HepG2 (cell line): Measurements from ENCODE around the gene PTPRD. TPM values are rescaled to one million over a fixed set of nuclear protein-coding genes. Genes with fewer than 3 reads are reported as not detected.

Experiments
- ATAC-seq: fragments of 200-7000 bp; cut with Tn5 transposase; 3 replicates; pipeline ENCODE4 v1.9.1; 2020; ENCODE audit warnings: mild to moderate bottlenecking, moderate library complexity
- BruUV-seq: library from RNA; stranded (reverse); fragments of 400-500 nt; replicated peaks from 2 replicates; lab custom pipeline; 2021; lab: Mats Ljungman, UMichigan
- CTCF ChIA-PET: fragments of 300-600 bp; formaldehyde crosslinking; extraction: SDS; loops from one replicate; lab custom pipeline; 2021; ENCODE audit warnings: low total read pairs, inconsistent platforms, low intra/inter-chr PET ratio; lab: Yijun Ruan, JAX
- POLR2A ChIA-PET: fragments of 350-600 bp; sonication (Branson Sonifier 250); formaldehyde crosslinking; loops from one replicate; lab custom pipeline; 2020; ENCODE audit warnings: antibody characterized with exemption, inconsistent platforms; lab: Yijun Ruan, JAX
- DNase-seq: peaks from one replicate; pipeline ENCODE4 v3.0.0-alpha.2; 2015; ENCODE audit warnings: low spot score
- FAIRE-seq: peaks from 3 replicates; lab custom pipeline; 2011; peaks lifted over from hg19 to GRCh38; lab: Jason Lieb, UNC
- H2AFZ ChIP-seq: one replicate; pipeline ENCODE4 v1.6.1; 2011; ENCODE audit warnings: low read length, inconsistent platforms
- H3K27ac ChIP-seq: fragments of 300-600 bp; 3 replicates; pipeline ENCODE4 v1.8.0; 2011; ENCODE audit warnings: mixed run types, mild to moderate bottlenecking, mixed read lengths, low read length, inconsistent platforms; ENCODE audit not compliant: insufficient read depth; ENCODE audit errors: extremely low read length
- H3K27me3 ChIP-seq, 2 experiments: fragments of 200-600 bp in 1 of 2; 2 replicates in 1 of 2; 3 replicates in 1 of 2; pipeline versions ENCODE4 v1.6.0 to v1.8.0; 2011; ENCODE audit warnings: low read length in 2 of 2, mild to moderate bottlenecking in 2 of 2, moderate library complexity in 2 of 2, inconsistent platforms in 1 of 2; ENCODE audit not compliant: insufficient read depth in 2 of 2, control insufficient read depth in 1 of 2
- H3K36me3 ChIP-seq, 2 experiments: fragments of 200-600 bp in 1 of 2; replicated peaks in 1 of 2; 2 replicates in 1 of 2; 3 replicates in 1 of 2; pipeline versions ENCODE4 v1.5.1 to v1.8.0; 2011; ENCODE audit warnings: low read length in 2 of 2, inconsistent platforms in 1 of 2; ENCODE audit not compliant: insufficient read depth in 2 of 2, control insufficient read depth in 1 of 2
- H3K4me1 ChIP-seq: 2 replicates; pipeline ENCODE4 v1.5.1; 2012; ENCODE audit warnings: low read length, inconsistent platforms; ENCODE audit not compliant: insufficient read depth
- H3K4me2 ChIP-seq: 2 replicates; pipeline ENCODE4 v1.6.0; 2011; ENCODE audit warnings: low read depth, low read length, inconsistent platforms
- H3K4me3 ChIP-seq, 3 experiments: fragments of 200-600 bp in 1 of 3; sonication (generic), shearing (Covaris generic) in 1 of 3; replicated peaks in 1 of 3; 2 replicates each; pipeline ENCODE4 v1.5.1; 2011 to 2016; ENCODE audit warnings: low read length in 3 of 3, inconsistent platforms in 2 of 3, low read depth in 2 of 3, mild to moderate bottlenecking in 2 of 3, control low read depth in 1 of 3, mixed read lengths in 1 of 3; ENCODE audit not compliant: insufficient read depth in 1 of 3
- H3K79me2 ChIP-seq: one replicate; pipeline ENCODE4 v1.6.1; 2011; ENCODE audit warnings: low read length, inconsistent platforms; ENCODE audit not compliant: insufficient read depth
- H3K9ac ChIP-seq: 2 replicates; pipeline ENCODE4 v1.6.0; 2011; ENCODE audit warnings: mild to moderate bottlenecking, low read depth, low read length, inconsistent platforms; ENCODE audit not compliant: insufficient read depth
- H3K9me3 ChIP-seq: 2 replicates; pipeline ENCODE4 v1.5.1; 2012; ENCODE audit warnings: mild to moderate bottlenecking, low read length
- H4K20me1 ChIP-seq: 2 replicates; pipeline ENCODE4 v1.6.0; 2011; ENCODE audit warnings: inconsistent platforms, mild to moderate bottlenecking, low read length, moderate library complexity; ENCODE audit not compliant: insufficient read depth
- ADNP ChIP-seq: sonication (generic); formaldehyde crosslinking; IDR thresholded peaks from 2 replicates; pipeline ENCODE4 v1.4.0; 2020; ENCODE audit warnings: missing genetic modification reagents
- HBP1 ChIP-seq: IDR thresholded peaks from 2 replicates; pipeline ENCODE4 v1.6.1; 2016; ENCODE audit warnings: low read depth, control low read depth
- HNF4A ChIP-seq: sonication (generic); formaldehyde crosslinking; IDR thresholded peaks from 2 replicates; pipeline ENCODE4 v1.4.0; 2020; ENCODE audit warnings: missing genetic modification reagents
- ISL2 ChIP-seq: sonication (generic); formaldehyde crosslinking; IDR thresholded peaks from 2 replicates; pipeline ENCODE4 v1.5.0; 2020; ENCODE audit warnings: missing genetic modification reagents
- KDM2A ChIP-seq: sonication (generic); formaldehyde crosslinking; IDR thresholded peaks from 2 replicates; pipeline ENCODE4 v1.4.0; 2020; ENCODE audit warnings: low read depth, missing genetic modification reagents, borderline replicate concordance
- KDM5B ChIP-seq: sonication (generic); formaldehyde crosslinking; IDR thresholded peaks from 2 replicates; pipeline ENCODE4 v1.4.0; 2020; ENCODE audit warnings: missing genetic modification reagents, mild to moderate bottlenecking, borderline replicate concordance
- KLF9 ChIP-seq: IDR thresholded peaks from 2 replicates; pipeline ENCODE4 v1.6.1; 2016; ENCODE audit warnings: low read depth
- NBN ChIP-seq: fragments of 450-650 bp; conservative IDR thresholded peaks from 2 replicates; pipeline ENCODE4 v1.6.1; 2017
- NCOA5 ChIP-seq: sonication (generic); formaldehyde crosslinking; IDR thresholded peaks from 2 replicates; pipeline ENCODE4 v1.4.0; 2020; ENCODE audit warnings: missing genetic modification reagents
- NFKBIZ ChIP-seq: IDR thresholded peaks from 2 replicates; pipeline ENCODE4 v1.6.1; 2018; ENCODE audit warnings: missing genetic modification reagents, missing compliant biosample characterization
- NR1H2 ChIP-seq: sonication (generic); formaldehyde crosslinking; IDR thresholded peaks from 2 replicates; pipeline ENCODE4 v1.8.1; 2022; ENCODE audit warnings: low read depth, missing genetic modification reagents, borderline replicate concordance
- NR2C2 ChIP-seq: sonication (generic); formaldehyde crosslinking; IDR thresholded peaks from 2 replicates; pipeline ENCODE4 v1.4.0; 2020; ENCODE audit warnings: missing genetic modification reagents, mild to moderate bottlenecking, moderate library complexity, borderline replicate concordance
- RXRA ChIP-seq: sonication (generic); formaldehyde crosslinking; IDR thresholded peaks from 2 replicates; pipeline ENCODE4 v1.5.1; 2020; ENCODE audit warnings: missing genetic modification reagents
- SP4 ChIP-seq: sonication (generic); formaldehyde crosslinking; IDR thresholded peaks from 2 replicates; pipeline ENCODE4 v1.8.1; 2023; ENCODE audit warnings: mild to moderate bottlenecking, missing genetic modification reagents
- SRY ChIP-seq: sonication (generic); formaldehyde crosslinking; IDR thresholded peaks from 2 replicates; pipeline ENCODE4 v1.8.0; 2022; ENCODE audit warnings: mild to moderate bottlenecking, missing genetic modification reagents
- TAF1 ChIP-seq: sonication (generic); formaldehyde crosslinking; IDR thresholded peaks from 2 replicates; pipeline ENCODE4 v1.4.0; 2020; ENCODE audit warnings: missing genetic modification reagents
- ZNF253 ChIP-seq: sonication (generic); formaldehyde crosslinking; IDR thresholded peaks from 2 replicates; pipeline ENCODE4 v1.8.0; 2022; ENCODE audit warnings: mild to moderate bottlenecking, missing genetic modification reagents, borderline replicate concordance
- ZNF3 ChIP-seq: IDR thresholded peaks from 2 replicates; pipeline ENCODE4 v1.7.0; 2017; ENCODE audit warnings: inconsistent platforms
- ZNF331 ChIP-seq: sonication (generic); formaldehyde crosslinking; IDR thresholded peaks from 2 replicates; pipeline ENCODE4 v1.4.0; 2020; ENCODE audit warnings: missing genetic modification reagents
- ZSCAN21 ChIP-seq: sonication (generic); formaldehyde crosslinking; IDR thresholded peaks from 2 replicates; pipeline ENCODE4 v1.8.0; 2022; ENCODE audit warnings: mild to moderate bottlenecking, missing genetic modification reagents, moderate library complexity, borderline replicate concordance
- WGBS: methylation state at CpG from one replicate; pipeline ENCODE4 v1.1.6; 2017; ENCODE audit warnings: low lambda C conversion rate; 5-methylcytosine and 5-hydroxymethylcytosine counted together
- in situ Hi-C: cut with HindIII; loops from 2 replicates; pipeline ENCODE4 v1.10.0; 2017; ENCODE audit warnings: low pct_unique_long_range_greater_than_20kb; ENCODE audit not compliant: extremely low pct_ligation_motif_present
- intact Hi-C: fragments of 100-400 bp; cut with micrococcal nuclease; formaldehyde crosslinking; loops from one replicate; pipeline ENCODE4 v1.10.0; 2022; ENCODE audit not compliant: unreplicated experiment
- polyA plus RNA-seq, 8 experiments: library from polyadenylated mRNA; depleted of rRNA in 3 of 8; stranded (reverse) in 7 of 8; unstranded in 1 of 8; fragments of >200 nt; fragmentation: Illumina TruSeq in 4 of 8; extraction: Trizol in 4 of 8; gene quantifications; 2 replicates each; pipeline versions ENCODE4 v1.2.1 to v1.2.3, GENCODE V29; 2011 to 2016; ENCODE audit warnings: low read depth in 4 of 8, missing spikeins in 1 of 8, mixed read lengths in 1 of 8; ENCODE audit not compliant: insufficient read depth in 1 of 8
- total RNA-seq, 5 experiments: library from RNA; depleted of rRNA; stranded (reverse); fragments of >200 nt; fragmentation: Illumina TruSeq; extraction: Trizol; gene quantifications; 2 replicates each; pipeline ENCODE4 v1.2.3, GENCODE V29; 2016; ENCODE audit warnings: low read depth in 1 of 5
- TF ChIP-seq, protein P1 (sequence below): sonication (generic); formaldehyde crosslinking; IDR thresholded peaks from 2 replicates; pipeline ENCODE4 v1.5.1; 2020; ENCODE audit warnings: mild to moderate bottlenecking, missing genetic modification reagents, moderate library complexity

PTPRD gene
- total and polyA plus RNA-seq, 2 of the 13 experiments (the other 11 are each of a cell fraction or from before 2014, with no cell fraction given): 0.05 TPM; not detected in 1

DNA sequence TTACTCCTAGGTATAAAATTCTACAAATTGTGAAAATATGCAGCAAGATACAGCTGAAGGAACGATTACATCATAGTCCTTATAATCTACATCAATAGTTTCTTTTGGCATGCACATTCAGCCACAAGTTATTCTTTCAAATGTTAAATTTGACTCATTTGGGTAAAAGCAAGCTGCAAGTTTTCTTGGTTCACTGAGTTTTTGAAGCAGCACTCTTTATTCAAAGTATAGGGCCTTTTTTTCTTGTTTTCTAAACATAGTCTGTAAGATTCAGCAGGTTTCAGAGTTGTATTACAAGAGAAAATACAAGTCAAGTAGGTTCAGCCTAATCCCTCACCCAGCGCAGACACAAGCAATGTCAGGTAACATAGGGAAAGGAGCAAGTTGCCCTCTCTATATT, 981.5 kb downstream of the PTPRD start:
- TF ChIP-seq HNF4A (CRISPR knock-in tag) (no peak), TAF1 (CRISPR knock-in tag) (no peak), SRY (CRISPR knock-in tag) (no peak), KDM2A (CRISPR knock-in tag) (no peak), ZNF253 (no peak), RXRA (CRISPR knock-in tag) (no peak), NR1H2 (CRISPR knock-in tag) (no peak), NR2C2 (no peak), ADNP (no peak)
- TF ChIP-seq, all 625 proteins: peak for 0
- no peak overlapping the region for H3K4me3 ChIP-seq
- intact Hi-C loops: no loop called here
- no peak for DNase-seq
- H3K4me1 ChIP-seq: no peaks in the 10 kb centered on the region
- ChIA-PET POLR2A (no interaction called here), CTCF (no interaction called here)
- H3K36me3 ChIP-seq: no peaks in the 10 kb centered on the region
- no peak for FAIRE-seq
- 4% methylated on average over 2 of the region's 2 CpGs for WGBS
- H3K4me2 ChIP-seq: no peak overlapping the region
- no peak overlapping the region for H2AFZ ChIP-seq
- ATAC-seq: no peak
- H4K20me1 ChIP-seq: no peaks in the 10 kb centered on the region
- no TSS peak for BruUV-seq
- no peaks in the 10 kb centered on the region for H3K27me3 ChIP-seq
- no peak overlapping the region for H3K9ac ChIP-seq
- in situ Hi-C loops: no loop called here
- H3K79me2 ChIP-seq: no peaks in the 10 kb centered on the region
- H3K9me3 ChIP-seq: no peaks in the 10 kb centered on the region
- H3K27ac ChIP-seq: no peak overlapping the region

- POLR2A ChIA-PET: no interaction called here
- no peak for TF ChIP-seq KLF9 (CRISPR knock-in tag)
- no peak for TF ChIP-seq NCOA5
- TF ChIP-seq ZSCAN21: no peak
- no peak for TF ChIP-seq ZNF3 (CRISPR knock-in tag)
- no peak for TF ChIP-seq ZNF331
- no peak for TF ChIP-seq SP4 (CRISPR knock-in tag)
- no peak for TF ChIP-seq HBP1 (CRISPR knock-in tag)
- TF ChIP-seq ISL2: no peak
- TF ChIP-seq NFKBIZ: no peak
- TF ChIP-seq NBN: no peak
- TF ChIP-seq KDM5B: no peak
- TF ChIP-seq, protein P1, sequence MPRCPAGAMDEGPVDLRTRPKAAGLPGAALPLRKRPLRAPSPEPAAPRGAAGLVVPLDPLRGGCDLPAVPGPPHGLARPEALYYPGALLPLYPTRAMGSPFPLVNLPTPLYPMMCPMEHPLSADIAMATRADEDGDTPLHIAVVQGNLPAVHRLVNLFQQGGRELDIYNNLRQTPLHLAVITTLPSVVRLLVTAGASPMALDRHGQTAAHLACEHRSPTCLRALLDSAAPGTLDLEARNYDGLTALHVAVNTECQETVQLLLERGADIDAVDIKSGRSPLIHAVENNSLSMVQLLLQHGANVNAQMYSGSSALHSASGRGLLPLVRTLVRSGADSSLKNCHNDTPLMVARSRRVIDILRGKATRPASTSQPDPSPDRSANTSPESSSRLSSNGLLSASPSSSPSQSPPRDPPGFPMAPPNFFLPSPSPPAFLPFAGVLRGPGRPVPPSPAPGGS (CRISPR knock-in tag): no peak
- H3K36me3 ChIP-seq: no peaks in the 10 kb centered on the region
- ATAC-seq (no peak), FAIRE-seq (no peak), DNase-seq (no peak)
- H3K27ac ChIP-seq: no peak overlapping the region
- in situ Hi-C loops (no loop called here), intact Hi-C loops (no loop called here)
- H3K9ac ChIP-seq: no peak overlapping the region
- no peaks in the 10 kb centered on the region for H4K20me1 ChIP-seq
- CTCF ChIA-PET: no interaction called here
- H3K79me2 ChIP-seq: no peaks in the 10 kb centered on the region
- H2AFZ ChIP-seq: no peak overlapping the region
- H3K27me3 ChIP-seq: no peaks in the 10 kb centered on the region
- no peak overlapping the region for H3K4me2 ChIP-seq
- H3K4me1 ChIP-seq: no peaks in the 10 kb centered on the region
- no peaks in the 10 kb centered on the region for H3K9me3 ChIP-seq
- H3K4me3 ChIP-seq: no peak overlapping the region
- WGBS: 78% methylated on average over 4 of the region's 5 CpGs
- no TSS peak for BruUV-seq
Observed at GRCh38 chr9:9625248-9625647, 987.6 kb downstream of the PTPRD start.
